22Rv1 (cell line): ENCODE measurements around the gene MORC2.

ENCODE experiments used
- CTCF ChIP-seq: fragments of 450-650 bp; IDR thresholded peaks from 2 replicates; pipeline ENCODE4 v1.5.1; 2017; ENCODE audit warnings: mild to moderate bottlenecking
- ZFX ChIP-seq: fragments of 450-650 bp; IDR thresholded peaks from 2 replicates; pipeline ENCODE4 v1.6.1; 2017; ENCODE audit warnings: antibody characterized with exemption, borderline replicate concordance

- TF ChIP-seq CTCF (no peak), ZFX (no peak)
These were observed 83.6 kb downstream of the MORC2 start for GRCh38 chr22:30885001-30885366.
